Thyroid gland (tissue), 4 donors: ENCODE data around the gene LRRC2.

ENCODE experiments used
- CTCF ChIP-seq, 6 experiments: fragments of 200-600 bp in 3 of 6; fragments of 450-650 bp in 3 of 6; sonication (generic) in 3 of 6; IDR thresholded peaks; one replicate each; pipeline ENCODE4 v1.5.1; 2016 to 2019; ENCODE audit warnings: antibody characterized with exemption in 6 of 6, mild to moderate bottlenecking in 2 of 6, inconsistent platforms in 1 of 6, moderate library complexity in 1 of 6
- POLR2A ChIP-seq, 2 donors: fragments of 450-650 bp; IDR thresholded peaks; one replicate each; pipeline ENCODE4 v1.6.1; 2017; ENCODE audit warnings: antibody characterized with exemption in 2 of 2, mild to moderate bottlenecking in 2 of 2, moderate library complexity in 1 of 2

- no peak for TF ChIP-seq CTCF (IDR thresholded peaks at IDR 0.05)
- TF ChIP-seq POLR2A (IDR thresholded peaks at IDR 0.05), result peak in 1 of 2 donors; percentile 96
These were observed 81.0 kb downstream of the LRRC2 start for GRCh38 chr3:46484911-46485778.
